NCI-H748 treated with DMSO at 0.1 percent for 48 hours (cell line): Measurements from ENCODE around the gene PARD3.
"Not testable (repeated sequence)": the region's sequence is repeated elsewhere in the genome, so short reads cannot be mapped to it uniquely, and the experiment has no call there.

ENCODE experiments used
- DNase-seq: peaks from one replicate; lab custom pipeline; 2025; lab: John Stamatoyannopoulos, UW

Gene PARD3

DNA sequence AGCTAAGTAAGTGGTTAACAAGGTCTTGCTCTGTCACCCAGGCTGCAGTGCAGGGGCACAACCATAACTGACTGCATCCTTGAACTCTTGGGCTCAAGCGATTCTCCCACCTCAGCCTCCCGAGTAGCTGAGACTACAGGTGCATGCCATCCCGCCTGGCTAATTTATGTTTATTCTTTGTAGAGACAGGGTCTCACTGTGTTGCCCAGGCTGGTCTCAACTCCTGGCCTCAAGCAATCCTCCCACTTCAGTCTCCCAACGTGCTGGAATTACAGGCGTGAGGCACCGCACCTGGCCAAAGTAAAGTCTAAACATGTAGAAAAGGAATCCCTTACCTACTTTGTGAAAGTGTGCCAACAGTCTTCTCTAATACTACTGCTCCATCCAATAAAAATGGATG is 17.9 kb downstream of the PARD3 start:
- DNase-seq: no peak

GRCh38 chr10:34796133-34796532 is 19.0 kb downstream of the PARD3 start:
- DNase-seq: no peak

DNA sequence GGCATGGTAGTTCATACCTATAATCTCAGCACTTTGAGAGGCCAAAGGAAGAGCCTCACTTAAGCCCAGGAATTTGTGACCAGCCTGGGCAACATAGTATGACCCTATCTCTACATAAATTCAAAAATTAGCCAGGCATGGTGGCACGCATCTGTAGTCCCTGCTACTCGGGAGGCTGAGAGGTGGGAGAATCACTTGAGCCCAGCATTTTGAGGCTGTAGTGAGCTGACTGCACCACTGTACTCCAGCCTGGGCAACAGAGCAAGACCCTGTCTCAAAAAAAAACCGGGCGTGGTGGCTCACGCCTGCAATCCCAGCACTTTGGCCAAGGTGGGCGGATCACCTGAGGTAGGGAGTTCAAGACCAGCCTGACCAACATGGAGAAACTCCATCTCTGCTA is 19.8 kb downstream of the PARD3 start:
- DNase-seq: no peak

DNA sequence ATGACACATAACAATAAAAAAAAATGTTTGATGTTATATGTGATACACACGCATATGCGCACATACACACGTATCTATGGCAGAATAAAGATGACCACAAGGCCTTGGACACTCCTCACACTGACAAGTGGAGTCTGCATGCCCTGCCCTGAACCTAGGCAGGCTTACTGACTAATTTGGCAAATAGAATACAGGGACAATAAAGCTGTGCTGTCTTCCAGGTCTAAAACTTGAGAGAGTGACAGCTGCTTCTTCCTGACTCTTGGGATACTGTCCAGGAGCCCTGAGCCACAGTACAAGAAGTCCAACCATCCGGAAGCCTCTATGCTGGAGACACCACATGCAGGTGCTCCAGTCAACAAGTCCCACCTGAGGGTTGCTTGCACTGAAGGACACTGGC is 20.3 kb downstream of the PARD3 start:
- no peak for DNase-seq

DNA sequence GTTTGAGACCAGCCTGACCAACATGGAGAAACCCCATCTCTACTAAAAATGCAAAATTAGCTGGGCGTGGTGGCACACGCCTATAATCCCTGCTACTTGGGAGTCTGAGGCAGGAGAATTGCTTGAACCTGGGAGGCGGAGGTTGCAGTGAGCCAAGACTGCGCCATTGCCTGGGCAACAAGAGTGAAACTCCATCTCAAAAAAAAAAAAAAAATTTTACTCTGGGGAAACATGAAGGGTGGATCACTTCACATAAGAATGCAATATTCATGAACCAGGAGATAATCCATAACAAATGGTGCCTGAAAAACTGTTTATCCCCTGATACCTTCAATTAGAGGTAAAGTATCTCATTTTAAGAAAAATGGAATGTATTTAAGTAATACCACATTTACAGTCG is 21.5 kb downstream of the PARD3 start:
- not testable (repeated sequence) for DNase-seq

- DNase-seq: no peak
These were observed 22.2 kb downstream of the PARD3 start for GRCh38 chr10:34792881-34793280.

DNA sequence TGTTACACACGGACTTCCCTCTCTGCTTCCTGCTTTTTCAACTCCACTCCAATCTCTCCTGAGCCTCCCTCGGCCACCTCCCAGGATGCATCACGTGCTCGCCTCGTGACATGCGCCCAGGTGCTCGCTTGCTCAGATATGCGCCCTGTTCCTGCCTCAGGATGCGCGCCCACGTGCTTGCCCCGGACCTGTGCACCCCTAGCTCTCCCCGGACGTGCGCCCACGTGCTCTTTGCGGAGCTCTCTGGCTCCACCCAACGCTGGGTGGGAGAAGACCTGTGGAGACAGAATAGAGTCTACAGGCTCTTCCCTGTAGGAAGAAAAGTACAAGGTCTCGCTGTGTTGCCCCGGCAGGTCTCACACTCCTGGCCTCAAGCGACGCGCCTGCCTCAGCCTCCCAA is 23.1 kb downstream of the PARD3 start:
- no peak for DNase-seq

GRCh38 chr10:34791228-34791627 is 23.9 kb downstream of the PARD3 start:
- DNase-seq: no peak

DNA sequence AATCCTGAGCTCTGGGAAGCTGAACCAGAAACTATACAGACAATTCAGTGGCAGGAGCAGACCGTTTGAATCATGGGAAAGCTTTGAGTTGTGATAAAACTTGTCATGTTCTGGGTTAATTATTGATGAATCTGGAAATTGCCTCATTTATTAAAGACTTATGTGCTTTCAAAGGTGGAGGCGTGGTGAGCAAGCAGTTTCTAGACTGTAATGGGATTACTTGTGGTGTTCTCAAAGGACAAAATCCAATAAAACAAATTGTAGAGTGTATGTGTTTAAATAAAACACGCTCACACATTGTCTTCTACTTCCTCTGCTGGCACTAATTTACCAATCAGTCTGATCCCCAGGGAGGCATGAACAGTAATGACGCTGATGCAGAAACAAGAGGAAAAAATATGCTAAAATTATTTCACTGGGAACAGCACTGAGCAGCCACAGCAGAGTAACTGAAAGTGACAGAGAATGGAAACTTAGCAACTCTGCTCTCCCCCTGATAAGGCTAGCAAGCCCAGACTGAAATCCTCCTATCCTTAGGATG is 25.1 kb downstream of the PARD3 start:
- peak; percentile 49 for DNase-seq

GRCh38 chr10:34786464-34786863 is 28.6 kb downstream of the PARD3 start:
- no peak for DNase-seq

DNA sequence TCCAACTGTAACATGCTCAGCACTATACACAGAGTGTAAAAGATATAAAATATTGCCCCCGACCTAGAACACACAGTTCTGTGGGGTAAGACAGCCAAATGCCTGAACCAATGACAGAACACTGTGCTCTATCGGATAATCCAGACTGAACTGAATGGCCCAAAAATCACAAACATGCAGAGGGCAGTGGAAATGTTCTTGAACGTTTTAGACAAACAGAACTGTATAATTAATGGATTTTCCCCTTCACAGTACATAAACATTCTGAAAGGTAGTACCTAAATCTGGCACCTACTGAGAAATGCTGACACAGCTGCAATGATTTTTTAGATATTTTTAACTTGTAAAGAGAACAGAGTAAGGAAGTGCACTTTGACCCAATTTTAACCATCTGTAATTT is 33.4 kb downstream of the PARD3 start:
- DNase-seq: no peak

DNA sequence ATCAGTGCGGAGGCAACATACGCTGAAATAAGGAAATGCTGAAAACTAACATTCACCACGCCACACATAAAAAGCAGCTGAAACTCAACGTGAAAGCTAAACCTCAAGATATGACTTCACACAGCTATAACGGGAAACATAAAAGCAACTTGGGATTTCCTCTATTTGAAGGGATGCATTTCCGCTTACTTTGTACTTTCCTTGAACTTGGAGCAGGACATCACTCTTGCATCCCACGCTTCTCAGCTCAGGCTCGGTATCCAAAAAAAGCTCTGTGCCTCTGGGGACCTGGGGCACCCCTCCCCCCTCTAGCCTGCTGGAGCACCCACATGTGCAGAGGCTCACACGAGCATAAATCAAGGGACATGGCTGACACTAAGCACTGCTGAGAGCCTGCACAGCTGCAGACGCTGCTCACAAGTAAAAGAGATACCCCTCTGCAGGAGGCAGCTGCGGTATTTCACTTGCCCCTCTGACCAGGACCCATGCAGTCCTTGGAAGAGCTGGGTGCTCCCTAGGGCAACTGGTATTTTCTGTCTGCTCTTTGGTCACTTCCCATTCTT is 34.2 kb downstream of the PARD3 start:
- no peak for DNase-seq

- no peak for DNase-seq
These were observed 36.9 kb downstream of the PARD3 start for GRCh38 chr10:34778237-34778636.

- DNase-seq: no peak
These were observed 38.9 kb downstream of the PARD3 start for GRCh38 chr10:34776090-34776690.

GRCh38 chr10:34775044-34775637 is 40.0 kb downstream of the PARD3 start:
- no peak for DNase-seq

DNA sequence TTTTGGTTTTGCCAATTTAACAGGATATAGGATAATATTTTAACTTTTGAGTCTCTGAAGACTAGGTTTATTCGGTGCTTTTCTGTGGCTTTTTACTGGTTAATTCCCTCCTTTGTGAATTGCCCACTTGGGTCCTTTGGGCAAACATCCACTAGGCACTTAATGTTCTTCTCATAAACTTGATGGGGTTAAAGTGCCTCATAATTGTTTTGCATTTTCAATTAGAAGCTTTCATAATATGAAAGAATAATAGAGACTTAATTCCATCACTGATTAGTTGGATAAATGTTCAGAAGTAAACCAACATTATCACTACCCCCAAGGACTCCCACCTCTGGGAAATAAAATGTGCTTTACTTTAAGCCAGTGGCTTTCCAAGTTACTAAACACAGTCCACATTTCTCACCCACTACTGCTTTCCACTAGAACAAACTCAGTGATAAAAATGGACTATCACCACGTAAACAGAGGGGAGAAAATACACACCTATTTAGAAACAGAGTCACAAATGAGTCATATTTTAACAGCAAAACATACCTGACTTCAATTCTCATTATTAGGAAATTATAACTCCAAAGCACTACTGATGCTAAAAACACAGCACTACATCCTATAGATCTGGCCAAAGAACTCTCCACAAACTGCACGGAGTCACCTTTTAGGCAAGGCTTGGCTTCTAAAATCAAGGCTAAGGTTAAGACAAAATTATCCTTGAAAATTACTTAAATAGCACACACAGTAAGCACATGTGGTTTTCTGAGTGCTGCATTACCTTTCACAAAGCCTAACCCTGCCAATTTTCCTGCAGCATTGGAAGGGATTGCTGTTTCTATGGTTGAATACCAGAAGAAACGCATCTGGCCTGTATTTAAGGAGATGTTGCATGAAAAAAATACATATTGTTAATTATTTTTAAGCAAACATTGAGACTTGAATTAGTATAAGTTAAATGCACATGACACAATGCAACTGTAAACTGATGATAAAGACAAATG is 41.2 kb downstream of the PARD3 start:
- no peak for DNase-seq

GRCh38 chr10:34771525-34771924 is 43.6 kb downstream of the PARD3 start:
- no peak for DNase-seq

DNA sequence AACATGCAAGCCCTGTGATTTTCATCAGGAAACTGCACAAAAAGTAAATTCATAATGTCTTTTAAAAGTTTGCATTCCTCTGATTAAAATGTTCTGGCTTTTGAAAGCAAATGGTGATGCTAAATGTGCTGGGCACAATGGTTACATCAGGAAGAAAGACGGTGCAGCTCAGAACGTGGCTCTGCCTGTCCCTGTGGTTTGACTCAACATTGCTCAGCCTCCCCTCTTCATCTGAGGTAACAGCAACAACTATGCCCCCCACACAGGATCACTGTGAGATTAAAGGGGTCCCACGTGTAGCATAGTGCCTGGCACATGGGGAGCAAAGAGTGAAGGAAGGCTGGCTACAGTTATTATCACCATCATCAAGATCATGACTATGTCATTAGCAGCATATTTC is 44.0 kb downstream of the PARD3 start:
- no peak for DNase-seq

- no peak for DNase-seq
These were observed 45.2 kb downstream of the PARD3 start for GRCh38 chr10:34769899-34770298.

DNA sequence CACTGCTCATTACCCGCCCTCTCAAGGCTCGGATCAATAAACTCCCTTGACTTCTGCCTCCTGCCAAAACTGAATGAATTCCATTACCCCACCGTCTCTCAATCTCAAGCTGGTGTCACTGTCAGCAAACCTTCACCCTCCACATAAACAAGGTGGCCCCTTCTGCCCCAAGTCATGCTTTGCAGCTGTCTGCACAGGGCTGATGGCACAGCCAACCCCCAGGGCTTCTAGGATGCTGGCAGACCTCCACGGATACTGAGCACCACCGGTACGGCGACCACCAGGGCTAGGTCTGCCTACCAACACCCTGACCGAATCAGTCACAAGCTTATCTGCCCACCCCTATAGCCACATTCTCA is 46.1 kb downstream of the PARD3 start:
- DNase-seq: no peak

DNA sequence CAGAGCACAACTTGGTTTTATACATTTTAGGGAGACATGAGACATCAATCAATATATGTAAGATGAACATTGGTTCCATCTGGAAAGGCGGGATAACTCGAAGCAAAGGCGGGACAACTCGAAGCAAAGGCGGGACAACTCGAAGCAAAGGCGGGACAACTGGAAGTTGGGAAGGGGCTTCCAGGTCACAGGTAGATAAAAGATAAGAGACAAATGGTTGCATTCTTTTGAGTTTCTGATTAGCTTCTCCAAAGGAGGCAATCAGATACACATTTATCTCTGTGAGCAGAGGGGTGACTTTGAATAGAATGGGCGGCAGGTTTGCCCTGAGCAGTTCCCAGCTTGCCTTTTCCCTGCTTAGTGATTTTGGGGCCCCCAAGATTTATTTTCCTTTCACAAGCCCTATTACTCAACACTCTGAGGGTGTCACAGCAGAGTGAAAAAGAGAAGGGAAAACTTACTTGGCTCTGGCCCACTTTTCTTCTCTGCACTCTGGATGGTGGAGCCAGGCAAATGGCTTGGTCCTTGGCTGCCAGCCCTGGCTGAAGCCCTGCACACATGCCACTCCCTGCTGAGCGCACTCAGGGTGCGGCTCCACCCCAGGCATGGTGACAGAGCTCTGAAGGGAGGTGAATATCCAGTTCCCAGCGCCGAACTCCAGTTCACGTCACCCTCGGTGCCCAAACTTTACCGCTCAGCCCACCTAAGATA is 46.7 kb downstream of the PARD3 start:
- no peak for DNase-seq
